ENCODE measurements around the gene KCNK10. TPM values are rescaled to one million over a fixed set of nuclear protein-coding genes. Genes with fewer than 3 reads are reported as not detected.

KCNK10 gene
- polyA plus RNA-seq, 1 of the 3 experiments (the other 2 are of a cell fraction) = not detected

DNA sequence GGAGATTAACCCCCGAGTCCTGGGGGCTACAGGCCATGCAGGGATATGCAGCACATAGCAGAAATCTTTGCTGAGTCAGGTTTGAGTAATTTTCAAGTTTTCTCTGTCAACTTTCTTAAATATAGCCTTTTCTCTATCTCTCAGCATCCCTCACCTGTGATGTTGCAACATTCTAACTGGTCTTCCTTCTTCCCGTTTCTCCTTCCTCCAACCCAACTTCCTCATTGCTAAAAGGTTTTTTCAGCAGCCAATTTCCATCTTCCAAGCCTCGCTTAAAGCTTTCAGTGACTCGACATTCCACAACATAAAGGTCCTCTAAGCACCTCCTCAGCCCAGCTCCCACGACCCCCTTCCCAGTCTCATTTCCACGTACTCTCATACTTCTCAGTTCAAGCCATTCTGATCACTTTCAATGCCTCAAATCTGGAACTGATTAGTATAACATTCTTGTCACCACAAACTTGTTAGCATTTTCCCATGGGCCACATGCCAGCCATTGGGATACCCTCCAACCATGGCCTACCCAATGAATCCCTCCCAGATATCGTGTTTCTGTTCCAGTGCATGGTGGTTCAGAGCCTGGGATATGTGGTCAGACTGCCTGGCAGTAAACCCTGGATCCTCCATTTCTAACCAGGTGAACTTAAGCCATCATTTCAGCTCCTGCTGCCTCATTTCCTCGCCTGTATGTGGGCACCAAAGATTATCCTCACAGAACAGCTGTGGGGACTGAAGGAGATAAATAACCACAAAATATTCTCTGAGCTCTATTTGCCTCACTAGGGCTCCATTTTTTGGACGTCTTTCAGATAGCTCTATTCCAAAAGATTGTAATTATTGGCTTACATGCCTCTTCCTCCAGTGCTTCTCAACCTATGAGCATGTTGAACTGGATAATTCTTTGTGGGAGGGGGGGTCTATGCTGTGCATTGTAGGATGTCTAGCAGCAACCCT, 65.8 kb downstream of the KCNK10 start:
- H3F3A ChIP-seq (replicated peaks; ENCODE audit: insufficient read depth) = no peaks in the 10 kb centered on the region
- H3K36me3 ChIP-seq (replicated peaks in 1 of 2; ENCODE audit: control insufficient read depth in 1 of 2, insufficient read depth in 2 of 2, low read length in 1 of 2) = no peaks in the 10 kb centered on the region
- no peaks in the 10 kb centered on the region for H3K4me1 ChIP-seq (ENCODE audit: control insufficient read depth in 1 of 2, insufficient read depth in 2 of 2, low read depth in 1 of 2, low read length in 1 of 2)
- no peak for DNase-seq
- TF ChIP-seq MXI1 (IDR thresholded peaks at IDR 0.05; ENCODE audit: low read depth, low read length) (no peak), RFX5 (IDR thresholded peaks at IDR 0.05; ENCODE audit: low read length) (no peak)
- no peak overlapping the region for H3K4me2 ChIP-seq
- no peak overlapping the region for H2AFZ ChIP-seq (ENCODE audit: low read depth)
- ChIA-PET CTCF (no interaction called here), POLR2A (no interaction called here)
- WGBS (ENCODE audit: low lambda C conversion rate) = 11% methylated on average over 9 of the region's 9 CpGs
- H3K4me3 ChIP-seq (ENCODE audit: low read depth in 2 of 2, low read length in 1 of 2) = no peak overlapping the region
- H3K79me2 ChIP-seq (ENCODE audit: insufficient read depth) = no peaks in the 10 kb centered on the region
- H3K9ac ChIP-seq = no peak overlapping the region
- H3K9me3 ChIP-seq = no peaks in the 10 kb centered on the region
- H3K9me2 ChIP-seq = no peaks in the 10 kb centered on the region
- no peak overlapping the region for H3K27ac ChIP-seq (ENCODE audit: low read depth in 2 of 2, low read length in 1 of 2)
- H3K27me3 ChIP-seq (ENCODE audit: insufficient read depth) = no peaks in the 10 kb centered on the region
- no peaks in the 10 kb centered on the region for H4K20me1 ChIP-seq (ENCODE audit: insufficient read depth)

DNA sequence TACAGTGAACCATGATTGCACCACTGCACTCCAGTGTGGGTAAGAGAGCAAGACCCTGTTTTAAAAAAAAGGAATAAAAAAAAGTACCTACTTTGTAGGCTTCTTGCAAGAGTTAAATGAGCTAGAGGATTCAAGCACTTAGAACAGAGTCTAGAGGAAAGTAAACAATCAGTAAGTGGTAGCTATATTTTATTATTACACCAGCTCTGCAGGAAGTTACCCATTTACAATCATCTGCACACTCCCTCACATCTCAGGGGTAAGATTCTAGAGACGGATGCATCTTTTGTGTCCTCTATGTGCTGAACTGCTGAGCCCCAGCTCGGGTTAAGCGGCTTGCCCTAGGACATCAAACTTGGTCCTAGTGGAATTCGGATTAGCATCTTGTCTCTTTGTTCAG, 67.3 kb downstream of the KCNK10 start:
- Histone ChIP-seq H3K27ac (ENCODE audit: low read depth in 2 of 2, low read length in 1 of 2) (no peak overlapping the region), H3K9me2 (no peaks in the 10 kb centered on the region), H3K27me3 (ENCODE audit: insufficient read depth) (no peaks in the 10 kb centered on the region), H3K36me3 (replicated peaks in 1 of 2; ENCODE audit: control insufficient read depth in 1 of 2, insufficient read depth in 2 of 2, low read length in 1 of 2) (no peaks in the 10 kb centered on the region), H2AFZ (ENCODE audit: low read depth) (no peak overlapping the region), H3K9me3 (no peaks in the 10 kb centered on the region), H3K4me2 (no peak overlapping the region), H3K79me2 (ENCODE audit: insufficient read depth) (no peaks in the 10 kb centered on the region), H3K9ac (no peak overlapping the region), H3K4me1 (ENCODE audit: control insufficient read depth in 1 of 2, insufficient read depth in 2 of 2, low read depth in 1 of 2, low read length in 1 of 2) (no peaks in the 10 kb centered on the region), H4K20me1 (ENCODE audit: insufficient read depth) (no peaks in the 10 kb centered on the region), H3K4me3 (ENCODE audit: low read depth in 2 of 2, low read length in 1 of 2) (no peak overlapping the region), H3F3A (replicated peaks; ENCODE audit: insufficient read depth) (no peaks in the 10 kb centered on the region)
- no peak for TF ChIP-seq CTCF (IDR thresholded peaks at IDR 0.05)
- TF ChIP-seq USF2 (IDR thresholded peaks at IDR 0.05; ENCODE audit: borderline replicate concordance, low read depth, low read length) = no peak
- no peak for TF ChIP-seq RAD21 (IDR thresholded peaks at IDR 0.05; ENCODE audit: low read length)
- no peak for TF ChIP-seq MEF2A (IDR thresholded peaks at IDR 0.05; ENCODE audit: borderline replicate concordance, low read depth)
- TF ChIP-seq TEAD4 (IDR thresholded peaks at IDR 0.05; ENCODE audit: borderline replicate concordance, insufficient read depth) = no peak
- no peak for TF ChIP-seq IRF3 (IDR thresholded peaks at IDR 0.05; ENCODE audit: low read depth, low read length)
- no peak for TF ChIP-seq GABPA (IDR thresholded peaks at IDR 0.05; ENCODE audit: low read depth)
- TF ChIP-seq, protein P1, sequence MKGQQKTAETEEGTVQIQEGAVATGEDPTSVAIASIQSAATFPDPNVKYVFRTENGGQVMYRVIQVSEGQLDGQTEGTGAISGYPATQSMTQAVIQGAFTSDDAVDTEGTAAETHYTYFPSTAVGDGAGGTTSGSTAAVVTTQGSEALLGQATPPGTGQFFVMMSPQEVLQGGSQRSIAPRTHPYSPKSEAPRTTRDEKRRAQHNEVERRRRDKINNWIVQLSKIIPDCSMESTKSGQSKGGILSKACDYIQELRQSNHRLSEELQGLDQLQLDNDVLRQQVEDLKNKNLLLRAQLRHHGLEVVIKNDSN (IDR thresholded peaks at IDR 0.05; ENCODE audit: borderline replicate concordance, low read depth) = no peak
- no peak for TF ChIP-seq POLR2AphosphoS5 (IDR thresholded peaks at IDR 0.05; ENCODE audit: low read depth, low read length)
- TF ChIP-seq ELF1 (IDR thresholded peaks at IDR 0.05) = no peak
- TF ChIP-seq NFIC (IDR thresholded peaks at IDR 0.05; ENCODE audit: borderline replicate concordance) = no peak
- TF ChIP-seq FOXJ3 (CRISPR knock-in tag; IDR thresholded peaks at IDR 0.05) = no peak
- no peak for TF ChIP-seq EP300 (IDR thresholded peaks at IDR 0.05; ENCODE audit: borderline replicate concordance in 1 of 2, low read depth in 1 of 2, low read length in 1 of 2)
- no peak for TF ChIP-seq SMC3 (IDR thresholded peaks at IDR 0.05; ENCODE audit: low read depth, low read length)
- no peak for TF ChIP-seq EZH2phosphoT487 (IDR thresholded peaks at IDR 0.05; ENCODE audit: borderline replicate concordance, low read depth)
- TF ChIP-seq REST (IDR thresholded peaks at IDR 0.05; ENCODE audit: low read depth, low read length) = no peak
- DNase-seq = no peak
- ChIA-PET CTCF (interaction anchor here (1.0 kb wide), 1 partner anchor 66 kb away, joined by 3 read pairs; no protein-coding TSS in a partner anchor), POLR2A (no interaction called here)
- 10% methylated on average over 4 of the region's 4 CpGs for WGBS (ENCODE audit: low lambda C conversion rate)

Measured in SK-N-SH (cell line).